NCI-H2107 (cell line): ENCODE results near the gene ACVR2A.

Source experiments
- DNase-seq: peaks from one replicate; lab custom pipeline; 2025; lab: John Stamatoyannopoulos, UW

Gene ACVR2A

GRCh38 chr2:147924647-147925046 lies 79.8 kb downstream of the ACVR2A start:
- no peak for DNase-seq

GRCh38 chr2:147925886-147926285 lies 81.1 kb downstream of the ACVR2A start:
- DNase-seq, result no peak

DNA sequence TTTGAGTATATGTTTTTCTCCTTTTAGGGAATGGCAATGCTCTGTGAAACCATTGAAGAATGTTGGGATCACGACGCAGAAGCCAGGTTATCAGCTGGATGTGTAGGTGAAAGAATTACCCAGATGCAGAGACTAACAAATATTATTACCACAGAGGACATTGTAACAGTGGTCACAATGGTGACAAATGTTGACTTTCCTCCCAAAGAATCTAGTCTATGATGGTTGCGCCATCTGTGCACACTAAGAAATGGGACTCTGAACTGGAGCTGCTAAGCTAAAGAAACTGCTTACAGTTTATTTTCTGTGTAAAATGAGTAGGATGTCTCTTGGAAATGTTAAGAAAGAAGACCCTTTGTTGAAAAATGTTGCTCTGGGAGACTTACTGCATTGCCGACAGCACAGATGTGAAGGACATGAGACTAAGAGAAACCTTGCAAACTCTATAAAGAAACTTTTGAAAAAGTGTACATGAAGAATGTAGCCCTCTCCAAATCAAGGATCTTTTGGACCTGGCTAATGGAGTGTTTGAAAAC lies 82.3 kb downstream of the ACVR2A start:
- no peak for DNase-seq

GRCh38 chr2:147933931-147934330 lies 89.1 kb downstream of the ACVR2A start:
- DNase-seq, result no peak

GRCh38 chr2:147934881-147935620 lies 90.2 kb downstream of the ACVR2A start:
- no peak for DNase-seq

- DNase-seq, result no peak
These were observed 93.0 kb downstream of the ACVR2A start for GRCh38 chr2:147937744-147938349.

GRCh38 chr2:147939313-147939712 lies 94.5 kb downstream of the ACVR2A start:
- DNase-seq, result no peak

DNA sequence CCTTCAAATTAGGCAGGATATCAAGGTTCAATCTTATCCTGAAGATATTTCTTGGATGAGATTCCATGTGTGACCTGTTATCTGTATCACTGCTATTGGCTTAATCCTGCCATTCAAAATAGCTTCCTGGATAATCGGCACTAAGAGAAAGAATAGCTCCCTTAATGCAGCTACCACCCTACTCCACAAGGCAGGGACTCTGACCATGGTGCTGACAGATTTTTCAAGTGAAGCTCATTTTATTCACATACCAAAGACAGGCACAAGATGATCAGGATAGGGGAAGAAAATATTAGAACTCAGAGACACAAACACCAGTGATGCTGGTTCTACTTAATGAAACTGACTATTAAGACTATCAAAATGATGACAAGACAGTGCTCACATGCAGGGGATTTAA lies 100.8 kb downstream of the ACVR2A start:
- no peak for DNase-seq

DNA sequence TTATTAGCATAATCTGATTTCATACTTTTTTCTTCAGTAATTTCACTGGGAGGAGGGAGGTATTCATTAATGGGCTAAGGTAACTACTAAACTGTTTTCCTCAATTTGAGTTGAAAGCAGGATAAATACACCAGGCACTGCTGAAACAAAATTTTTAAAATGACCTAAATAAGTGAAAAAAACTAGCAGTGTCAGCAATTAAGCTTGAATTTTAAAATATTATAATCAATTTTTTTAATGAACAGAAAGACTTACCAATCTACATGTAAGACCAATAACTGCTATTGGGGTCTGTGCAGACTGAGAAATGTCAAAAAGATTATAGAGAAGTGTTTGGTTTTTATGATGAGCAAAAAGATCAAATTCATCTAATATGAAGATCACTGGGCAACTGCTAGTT lies 107.3 kb downstream of the ACVR2A start:
- DNase-seq, result no peak

DNA sequence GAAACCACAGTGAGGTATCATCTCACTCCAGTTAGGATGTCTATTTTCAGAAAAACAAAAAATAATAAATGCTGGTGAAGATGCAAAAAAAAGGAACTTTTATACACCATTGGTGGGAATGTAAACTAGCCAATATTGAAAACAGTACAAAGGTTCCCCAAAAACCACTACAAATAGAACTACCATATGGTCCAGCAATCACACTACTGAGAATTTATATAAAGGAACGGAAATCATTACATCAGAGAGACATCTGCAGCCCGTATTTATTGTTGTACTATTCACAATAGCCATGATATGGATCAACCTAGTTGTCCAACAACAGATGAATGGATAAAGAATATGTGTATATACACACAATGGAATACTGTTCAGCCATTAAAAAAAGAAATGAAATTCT lies 123.7 kb downstream of the ACVR2A start:
- no peak for DNase-seq

DNA sequence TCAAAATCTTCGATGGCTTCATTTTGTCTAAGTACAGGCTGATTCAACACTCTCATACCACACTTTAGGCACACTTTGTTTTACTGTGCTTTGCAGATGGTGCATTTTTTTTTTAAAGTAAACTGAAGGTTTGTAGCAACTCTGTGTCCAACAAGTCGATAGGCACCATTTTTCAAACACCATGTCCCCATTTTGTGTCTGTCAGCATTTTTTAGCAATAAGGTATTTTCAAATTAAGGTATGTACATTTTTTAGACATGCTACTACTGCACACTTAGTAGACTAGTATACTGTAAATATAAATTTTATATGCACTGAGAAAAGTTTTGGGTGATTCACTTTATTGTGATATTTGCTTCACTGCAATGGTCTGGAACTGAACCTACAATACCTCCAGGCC lies 131.3 kb downstream of the ACVR2A start:
- no peak for DNase-seq

DNA sequence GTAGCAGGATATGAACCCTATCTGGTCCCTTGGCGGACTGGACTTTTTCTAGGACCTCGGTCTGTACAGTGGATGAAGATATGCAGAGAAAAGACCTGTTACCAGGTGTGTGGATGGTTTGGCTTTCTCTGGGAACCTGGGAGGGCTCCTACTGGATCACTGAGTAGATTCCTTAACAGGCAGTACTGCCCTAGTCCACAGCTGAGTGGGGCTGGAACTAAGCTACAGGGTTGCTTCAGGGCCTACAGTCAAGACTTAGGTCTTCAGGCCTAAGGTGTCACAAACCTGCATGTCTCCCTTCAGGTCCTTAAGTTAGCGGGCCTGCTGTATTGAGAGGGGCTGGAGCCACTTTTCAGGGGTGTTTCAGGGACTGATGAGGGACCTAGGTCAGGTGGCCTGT lies 132.8 kb downstream of the ACVR2A start:
- no peak for DNase-seq
